ENCODE measurements around the gene SLC36A1.

SLC36A1 gene

GRCh38 chr5:151534350-151534749 is 86.9 kb downstream of the SLC36A1 start:
- DNase-seq (ENCODE audit: low read depth) = no peak

DNA sequence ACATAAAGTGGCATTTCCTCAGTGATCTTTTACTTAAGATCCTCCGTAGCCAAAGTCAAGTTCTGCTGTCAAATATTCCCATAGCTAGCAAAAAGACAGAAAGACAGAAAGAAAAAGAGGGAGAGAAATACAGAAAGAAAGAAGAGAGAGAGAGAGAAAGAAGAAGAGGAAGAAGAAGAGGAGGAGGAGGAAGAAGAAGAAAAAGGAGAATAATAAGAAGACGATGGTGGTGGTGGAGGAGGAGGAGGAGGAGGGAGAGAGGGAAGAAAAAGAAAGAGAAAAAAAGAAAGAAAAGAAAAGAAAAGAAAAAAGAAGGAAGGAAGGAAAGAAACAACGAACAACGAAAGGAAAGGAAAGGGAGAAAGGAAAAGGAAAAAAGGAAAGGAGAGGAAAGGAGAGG is 89.6 kb downstream of the SLC36A1 start:
- no peak for DNase-seq (ENCODE audit: low read depth)

DNA sequence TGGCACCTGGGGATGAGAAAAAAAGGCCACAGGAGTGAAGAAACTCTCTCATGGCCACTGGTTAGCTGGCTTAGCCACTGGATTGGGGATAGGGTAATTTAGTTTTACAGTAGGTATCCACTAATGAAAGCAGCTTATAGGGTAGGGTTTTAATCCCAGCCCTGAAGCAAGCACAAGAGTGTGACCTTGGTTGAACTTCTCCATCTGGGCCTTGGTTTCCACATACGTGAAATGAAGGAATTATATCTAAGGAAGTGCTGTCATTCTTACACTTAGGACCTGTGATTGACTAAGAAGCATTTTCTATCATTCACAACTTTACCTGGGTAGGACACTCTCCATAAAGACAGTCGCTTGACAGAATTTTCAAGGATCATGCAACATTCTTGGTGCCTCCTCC is 94.2 kb downstream of the SLC36A1 start:
- no peak for DNase-seq (ENCODE audit: low read depth)
